ENCODE results near the gene ZNF484.
"Not testable (repeated sequence)": the region's sequence is repeated elsewhere in the genome, so short reads cannot be mapped to it uniquely, and the experiment has no call there.

ZNF484 gene

DNA sequence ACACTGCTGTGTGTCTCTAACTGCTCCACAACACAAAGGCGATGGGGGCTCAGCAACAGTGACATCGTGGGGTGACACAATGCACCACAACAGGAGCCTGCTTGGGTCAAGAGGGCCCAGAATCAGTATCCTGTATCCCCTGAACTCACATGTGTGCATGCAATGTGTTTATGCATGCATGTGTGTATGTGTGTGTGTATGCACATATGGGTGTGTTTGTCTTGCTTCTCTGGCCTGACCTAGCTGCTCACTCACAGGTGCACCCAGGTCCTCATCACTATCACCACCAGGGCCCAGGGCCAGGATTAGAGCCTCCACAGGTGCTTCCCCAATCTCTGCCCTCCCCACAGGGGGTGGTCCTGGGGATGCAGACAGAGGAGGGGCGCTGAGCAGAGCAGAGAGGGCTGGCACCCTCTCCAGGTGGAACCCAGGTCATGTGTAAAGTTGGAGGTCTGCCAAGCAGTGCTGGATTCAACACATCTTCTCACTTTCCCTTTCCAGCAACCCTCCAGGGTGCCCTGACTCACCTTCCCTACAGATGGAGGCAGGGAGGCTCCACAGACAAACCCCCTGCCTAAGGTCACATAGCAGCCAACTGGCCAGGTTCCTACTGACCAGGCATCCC is 18.1 kb upstream of the ZNF484 start:
- no peak overlapping the region for H3K4me3 ChIP-seq (ENCODE audit: low read depth, low read length)
- TF ChIP-seq, protein P1, sequence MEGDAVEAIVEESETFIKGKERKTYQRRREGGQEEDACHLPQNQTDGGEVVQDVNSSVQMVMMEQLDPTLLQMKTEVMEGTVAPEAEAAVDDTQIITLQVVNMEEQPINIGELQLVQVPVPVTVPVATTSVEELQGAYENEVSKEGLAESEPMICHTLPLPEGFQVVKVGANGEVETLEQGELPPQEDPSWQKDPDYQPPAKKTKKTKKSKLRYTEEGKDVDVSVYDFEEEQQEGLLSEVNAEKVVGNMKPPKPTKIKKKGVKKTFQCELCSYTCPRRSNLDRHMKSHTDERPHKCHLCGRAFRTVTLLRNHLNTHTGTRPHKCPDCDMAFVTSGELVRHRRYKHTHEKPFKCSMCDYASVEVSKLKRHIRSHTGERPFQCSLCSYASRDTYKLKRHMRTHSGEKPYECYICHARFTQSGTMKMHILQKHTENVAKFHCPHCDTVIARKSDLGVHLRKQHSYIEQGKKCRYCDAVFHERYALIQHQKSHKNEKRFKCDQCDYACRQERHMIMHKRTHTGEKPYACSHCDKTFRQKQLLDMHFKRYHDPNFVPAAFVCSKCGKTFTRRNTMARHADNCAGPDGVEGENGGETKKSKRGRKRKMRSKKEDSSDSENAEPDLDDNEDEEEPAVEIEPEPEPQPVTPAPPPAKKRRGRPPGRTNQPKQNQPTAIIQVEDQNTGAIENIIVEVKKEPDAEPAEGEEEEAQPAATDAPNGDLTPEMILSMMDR (IDR thresholded peaks at IDR 0.05; ENCODE audit: low read depth, low read length, missing control alignments), result no peak
- no peak for DNase-seq (ENCODE audit: low read depth)

DNA sequence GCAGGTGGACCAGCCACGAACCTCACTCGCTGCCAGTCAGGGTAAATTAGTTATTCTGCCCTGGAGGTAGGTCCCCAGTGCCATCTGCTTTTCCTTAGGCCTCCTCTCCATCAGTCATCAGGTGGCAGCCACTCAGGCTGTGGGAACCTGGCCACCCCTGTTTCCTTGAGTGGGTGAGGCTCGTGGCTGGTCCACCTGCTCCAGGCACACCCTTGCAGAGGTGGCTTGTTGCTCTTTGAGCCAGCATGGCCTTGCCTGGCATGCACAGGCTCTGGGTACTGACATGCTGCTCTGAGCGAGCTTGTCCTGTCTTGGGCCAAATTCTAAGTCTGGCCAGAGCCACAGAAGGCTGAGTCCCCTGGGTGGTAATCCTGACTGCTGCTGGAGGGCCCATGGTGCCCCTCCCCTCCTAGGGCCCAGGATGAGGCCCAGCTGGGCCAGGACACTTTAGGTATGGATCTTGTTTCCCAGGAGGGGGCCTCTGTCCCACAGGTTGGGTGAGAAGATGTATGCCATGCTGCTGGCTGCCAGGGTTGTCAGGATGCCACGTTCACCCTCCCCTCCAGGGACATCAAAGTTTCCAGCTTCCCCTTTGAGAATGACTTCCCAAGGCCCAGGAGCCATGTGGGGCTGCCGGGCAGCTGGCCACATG is 17.0 kb upstream of the ZNF484 start:
- no peak for DNase-seq (ENCODE audit: low read depth)
- H3K4me3 ChIP-seq (ENCODE audit: low read depth, low read length), result no peak overlapping the region
- TF ChIP-seq, protein P1 (IDR thresholded peaks at IDR 0.05; ENCODE audit: low read depth, low read length, missing control alignments), result no peak

DNA sequence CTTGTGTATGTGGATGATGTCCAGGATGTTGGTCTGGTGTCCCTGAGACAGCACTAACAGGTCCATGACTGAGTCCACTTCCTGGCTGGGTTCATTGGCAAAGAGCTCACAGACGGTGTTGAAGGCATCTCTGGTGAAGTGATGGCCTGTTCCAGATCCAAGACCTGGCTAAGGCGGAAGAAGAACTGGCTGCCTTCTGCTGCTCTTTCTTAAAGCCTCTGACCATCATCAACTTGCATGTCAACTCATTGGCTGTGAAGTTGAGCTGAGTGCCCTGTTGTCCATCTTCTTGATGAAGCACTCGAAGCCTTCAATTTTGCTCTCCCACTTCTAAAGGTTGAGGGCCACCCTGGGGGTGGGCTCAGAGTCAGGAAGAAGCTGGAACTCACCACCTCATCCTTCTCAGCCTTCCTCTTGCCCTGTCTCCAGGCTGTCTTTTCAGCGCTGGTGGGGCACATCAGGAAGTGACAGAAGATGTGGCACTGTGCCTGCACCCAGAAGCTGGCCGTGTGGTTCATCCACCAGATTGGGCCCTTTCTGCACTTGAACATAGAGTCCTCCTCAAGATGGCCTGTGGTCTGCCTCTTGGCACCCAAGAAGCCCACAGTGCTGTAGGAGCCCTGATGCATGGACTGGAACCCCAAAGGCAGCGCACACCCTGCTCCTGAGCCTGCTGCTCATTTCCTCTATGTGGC is 16.2 kb upstream of the ZNF484 start:
- not testable (repeated sequence) for H3K4me3 ChIP-seq (ENCODE audit: low read depth, low read length); DNase-seq (ENCODE audit: low read depth)

- DNase-seq (ENCODE audit: low read depth); H3K4me3 ChIP-seq (ENCODE audit: low read depth, low read length): not testable (repeated sequence)
These were observed 14.4 kb upstream of the ZNF484 start for GRCh38 chr9:92892276-92892675.

GRCh38 chr9:92890761-92891160 is 12.9 kb upstream of the ZNF484 start:
- DNase-seq (ENCODE audit: low read depth), result no peak
- H3K4me3 ChIP-seq (ENCODE audit: low read depth, low read length), result no peak overlapping the region
- TF ChIP-seq, protein P1 (IDR thresholded peaks at IDR 0.05; ENCODE audit: low read depth, low read length, missing control alignments), result no peak

DNA sequence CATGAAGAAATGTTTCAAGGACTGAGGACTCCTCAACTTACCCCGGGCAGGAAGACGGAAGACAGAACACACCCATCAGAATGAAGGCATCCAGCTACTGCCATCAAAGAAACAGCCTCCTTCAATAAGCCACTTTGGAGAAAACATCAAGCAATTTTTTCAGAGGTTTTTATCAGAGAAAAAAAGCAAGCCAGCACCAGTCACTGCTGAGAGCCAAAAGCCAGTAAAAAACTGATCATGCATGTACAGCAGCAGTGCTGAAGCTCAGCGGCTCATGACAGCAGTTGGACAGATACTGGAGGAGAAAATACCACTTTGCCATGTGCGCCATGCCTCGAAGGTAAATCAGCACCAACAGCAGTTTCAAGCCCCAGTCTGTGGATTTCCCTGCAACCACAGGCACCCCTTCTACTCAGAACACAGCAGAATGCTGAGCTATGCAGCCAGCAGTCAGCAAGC is 10.1 kb upstream of the ZNF484 start:
- TF ChIP-seq, protein P1 (IDR thresholded peaks at IDR 0.05; ENCODE audit: low read depth, low read length, missing control alignments), result no peak
- no peak for DNase-seq (ENCODE audit: low read depth)
- H3K4me3 ChIP-seq (ENCODE audit: low read depth, low read length), result no peak overlapping the region

DNA sequence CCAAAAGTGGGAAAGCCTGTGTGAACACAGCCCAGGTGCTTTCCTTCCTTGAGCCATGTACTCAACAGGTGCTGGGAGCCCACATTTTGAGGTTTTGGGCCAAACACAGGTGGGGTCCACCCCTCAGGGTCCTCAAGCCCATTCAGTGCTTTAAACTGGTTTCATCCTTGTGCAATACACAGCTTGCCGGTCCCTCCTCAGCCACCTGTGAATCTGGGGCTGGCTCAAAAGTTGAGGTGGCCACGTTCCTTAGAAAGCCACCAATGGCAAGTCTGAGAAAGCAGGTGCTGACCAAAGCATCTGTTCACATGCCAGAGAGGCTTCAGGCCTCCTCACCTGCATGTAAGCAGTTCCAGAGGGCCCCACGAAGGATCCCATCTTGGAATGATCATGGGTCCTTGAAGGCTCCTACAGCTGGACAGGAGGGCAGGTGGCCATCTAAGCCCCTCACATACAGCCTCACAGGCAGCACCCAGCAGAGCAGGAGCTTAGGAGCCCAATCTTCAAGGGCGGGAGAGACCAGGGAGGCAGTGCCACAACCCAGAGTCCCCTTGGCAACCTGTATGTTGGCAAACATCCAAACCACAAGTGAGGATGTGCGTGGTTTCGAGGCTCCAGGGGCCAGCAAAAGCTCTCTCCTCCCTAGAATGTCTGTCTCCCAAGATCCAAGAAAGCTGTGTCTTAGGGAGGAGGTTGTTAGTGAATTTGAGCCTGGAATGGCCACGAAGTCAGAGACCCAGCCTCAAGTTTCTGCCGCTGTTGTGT is 9.2 kb upstream of the ZNF484 start:
- DNase-seq (ENCODE audit: low read depth); H3K4me3 ChIP-seq (ENCODE audit: low read depth, low read length): not testable (repeated sequence)

- DNase-seq (ENCODE audit: low read depth), result not testable (repeated sequence)
These were observed 6.0 kb upstream of the ZNF484 start for GRCh38 chr9:92883666-92884405.

More at GRCh38 chr9:92883666-92884405, 6.0 kb upstream of the ZNF484 start:
- not testable (repeated sequence) for H3K4me3 ChIP-seq (ENCODE audit: low read depth, low read length)

Measured in GM12864 (cell line).